GM06990 (cell line): ENCODE measurements around the gene CRELD1.

Source experiments
- DNase-seq: peaks from one replicate; pipeline ENCODE4 v3.0.0-alpha.2; 2011; ENCODE audit not compliant: insufficient read length; ENCODE audit errors: extremely low read depth
- H3K27me3 ChIP-seq: replicated peaks from 2 replicates; pipeline ENCODE4 v1.6.0; 2011; ENCODE audit warnings: low read length; ENCODE audit not compliant: control insufficient read depth, insufficient read depth
- H3K36me3 ChIP-seq: 2 replicates; pipeline ENCODE4 v1.5.1; 2011; ENCODE audit warnings: low read length; ENCODE audit not compliant: control insufficient read depth, insufficient read depth
- H3K4me3 ChIP-seq: replicated peaks from 2 replicates; pipeline ENCODE4 v1.5.1; 2011; ENCODE audit warnings: low read depth, mild to moderate bottlenecking, control low read depth, low read length
- TF ChIP-seq, protein P1 (sequence below): IDR thresholded peaks from 2 replicates; pipeline ENCODE4 v1.5.1; 2011; ENCODE audit warnings: low read length, control low read depth, mild to moderate bottlenecking, inconsistent platforms; ENCODE audit not compliant: insufficient read depth, poor library complexity, severe bottlenecking

Gene CRELD1

DNA sequence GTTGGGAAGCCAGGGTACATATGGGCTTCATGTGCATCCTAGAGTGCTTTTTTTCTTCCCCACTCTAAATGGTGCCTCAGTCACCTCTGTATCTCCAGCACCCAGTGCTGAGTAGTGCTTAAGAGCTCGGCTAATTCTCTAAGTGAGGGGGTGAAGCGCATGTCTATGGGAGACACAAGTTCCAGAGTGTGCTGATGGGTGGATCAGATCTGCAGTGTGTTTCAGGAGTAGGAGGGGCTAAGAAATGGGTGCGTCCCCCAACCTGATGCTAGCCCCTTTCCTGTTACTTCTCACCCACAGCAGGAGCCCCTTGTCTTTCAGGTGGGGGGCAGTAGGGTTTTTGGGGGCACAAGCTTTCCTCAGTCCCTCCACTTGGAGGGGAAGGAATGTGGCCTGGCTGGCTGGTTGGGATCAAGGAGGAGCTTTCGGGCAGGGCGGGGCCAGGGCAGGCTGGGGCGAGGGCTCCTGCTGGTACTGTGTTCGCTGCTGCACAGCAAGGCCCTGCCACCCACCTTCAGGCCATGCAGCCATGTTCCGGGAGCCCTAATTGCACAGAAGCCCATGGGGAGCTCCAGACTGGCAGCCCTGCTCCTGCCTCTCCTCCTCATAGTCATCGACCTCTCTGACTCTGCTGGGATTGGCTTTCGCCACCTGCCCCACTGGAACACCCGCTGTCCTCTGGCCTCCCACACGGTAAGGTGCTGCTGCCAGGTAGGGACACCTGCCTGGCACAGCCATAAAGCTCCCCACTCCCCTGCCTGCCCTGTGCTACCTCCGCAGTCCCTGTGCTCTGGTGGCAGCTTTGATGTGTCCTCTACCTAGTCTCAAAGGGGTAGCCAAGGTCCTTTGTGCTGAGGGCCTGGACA is 31.0 kb upstream of the CRELD1 start, which contains the start of gene IL17RE:
Gene IL17RE, plus strand, starts transcription at position 477 of the 866 bp plus-strand sequence. Its CDS starts 85 bp downstream, at position 562.
- DNase-seq: no peak
- no peak within 1 kb of the TSS for H3K4me3 ChIP-seq
- TF ChIP-seq, protein P1, sequence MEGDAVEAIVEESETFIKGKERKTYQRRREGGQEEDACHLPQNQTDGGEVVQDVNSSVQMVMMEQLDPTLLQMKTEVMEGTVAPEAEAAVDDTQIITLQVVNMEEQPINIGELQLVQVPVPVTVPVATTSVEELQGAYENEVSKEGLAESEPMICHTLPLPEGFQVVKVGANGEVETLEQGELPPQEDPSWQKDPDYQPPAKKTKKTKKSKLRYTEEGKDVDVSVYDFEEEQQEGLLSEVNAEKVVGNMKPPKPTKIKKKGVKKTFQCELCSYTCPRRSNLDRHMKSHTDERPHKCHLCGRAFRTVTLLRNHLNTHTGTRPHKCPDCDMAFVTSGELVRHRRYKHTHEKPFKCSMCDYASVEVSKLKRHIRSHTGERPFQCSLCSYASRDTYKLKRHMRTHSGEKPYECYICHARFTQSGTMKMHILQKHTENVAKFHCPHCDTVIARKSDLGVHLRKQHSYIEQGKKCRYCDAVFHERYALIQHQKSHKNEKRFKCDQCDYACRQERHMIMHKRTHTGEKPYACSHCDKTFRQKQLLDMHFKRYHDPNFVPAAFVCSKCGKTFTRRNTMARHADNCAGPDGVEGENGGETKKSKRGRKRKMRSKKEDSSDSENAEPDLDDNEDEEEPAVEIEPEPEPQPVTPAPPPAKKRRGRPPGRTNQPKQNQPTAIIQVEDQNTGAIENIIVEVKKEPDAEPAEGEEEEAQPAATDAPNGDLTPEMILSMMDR: no peak

DNA sequence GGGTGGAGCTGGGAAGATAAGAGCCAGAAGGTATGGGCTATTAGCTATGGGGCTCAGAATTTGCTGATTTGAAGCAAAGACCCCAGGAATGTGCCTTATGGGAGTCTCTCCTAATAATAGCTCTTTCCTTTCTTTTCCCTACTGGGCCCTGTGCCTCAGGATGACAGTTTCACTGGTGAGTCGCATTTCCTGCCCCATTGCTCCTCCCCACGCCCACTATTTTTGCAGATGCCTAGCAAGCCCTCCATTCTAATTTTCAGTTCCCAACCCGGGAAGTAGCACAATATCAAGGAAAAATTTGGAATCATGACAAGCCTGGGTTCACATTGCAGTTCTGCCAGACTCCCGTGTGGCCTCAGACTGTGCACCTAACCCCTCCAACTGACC is 30.4 kb upstream of the CRELD1 start:
- Histone ChIP-seq H3K4me3 (no peak overlapping the region), H3K36me3 (no peaks in the 10 kb centered on the region; the same call in 1 of the 2 replicates), H3K27me3 (no peaks in the 10 kb centered on the region)
- TF ChIP-seq, protein P1: no peak
- DNase-seq: no peak

More for the DNA sequence above, 31.0 kb upstream of the CRELD1 start, which contains the start of gene IL17RE:
- Histone ChIP-seq H3K27me3 (no peaks in the 10 kb centered on the region), H3K36me3 (no peaks in the 10 kb centered on the region; the same call in 1 of the 2 replicates)

DNA sequence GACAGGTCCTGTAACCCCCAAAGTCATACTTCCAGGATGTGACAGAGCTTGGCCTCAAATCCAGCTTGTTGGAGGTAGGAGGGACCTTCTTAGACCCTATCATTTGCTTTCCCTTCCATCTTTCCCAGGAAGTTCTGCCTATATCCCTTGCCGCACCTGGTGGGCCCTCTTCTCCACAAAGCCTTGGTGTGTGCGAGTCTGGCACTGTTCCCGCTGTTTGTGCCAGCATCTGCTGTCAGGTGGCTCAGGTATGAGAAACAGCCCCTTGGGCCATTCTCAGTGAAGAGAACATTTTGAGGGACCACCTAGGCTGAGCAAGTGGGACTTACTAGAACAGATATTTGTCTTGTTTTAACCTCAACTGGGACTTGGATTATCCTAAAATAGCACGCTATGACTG is 29.7 kb upstream of the CRELD1 start:
- Histone ChIP-seq H3K27me3 (no peaks in the 10 kb centered on the region), H3K4me3 (no peak overlapping the region), H3K36me3 (no peaks in the 10 kb centered on the region)
- TF ChIP-seq, protein P1: no peak
- DNase-seq: no peak

DNA sequence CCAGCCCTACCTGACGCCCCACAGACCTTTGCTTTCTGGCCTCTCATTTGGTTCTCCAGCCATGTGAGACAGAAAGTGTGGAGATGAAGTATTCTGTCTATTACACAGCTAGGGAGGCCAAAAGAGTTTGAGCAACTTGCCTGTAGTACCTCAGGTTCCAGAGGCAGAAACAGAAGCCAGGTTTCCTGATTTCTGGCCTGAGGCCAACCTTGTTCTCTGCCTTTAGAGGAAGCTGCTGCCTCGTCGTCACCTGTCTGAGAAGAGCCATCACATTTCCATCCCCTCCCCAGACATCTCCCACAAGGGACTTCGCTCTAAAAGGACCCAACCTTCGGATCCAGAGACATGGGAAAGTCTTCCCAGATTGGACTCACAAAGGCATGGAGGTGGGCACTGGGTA is 27.2 kb upstream of the CRELD1 start:
- Histone ChIP-seq H3K4me3 (no peak overlapping the region), H3K36me3 (no peaks in the 10 kb centered on the region), H3K27me3 (no peaks in the 10 kb centered on the region)
- TF ChIP-seq, protein P1: no peak
- DNase-seq: no peak

GRCh38 chr3:9908286-9908685 is 25.3 kb upstream of the CRELD1 start:
- TF ChIP-seq, protein P1: no peak
- DNase-seq: no peak
- Histone ChIP-seq H3K36me3 (no peaks in the 10 kb centered on the region), H3K4me3 (no peak overlapping the region), H3K27me3 (no peaks in the 10 kb centered on the region)
